Stimulated activated memory B cell treated with anti-CD40 and anti-IgM and Interleukin-4, amounts not matched to agents 10 μg/mL and 1 μg/mL and 100 μg/mL, for 72 hours (primary cell): Measurements from ENCODE around the gene SPTLC2.
"Not testable (repeated sequence)": the region's sequence is repeated elsewhere in the genome, so short reads cannot be mapped to it uniquely, and the experiment has no call there.

Experiments used
- ATAC-seq: fragments of 150-1000 bp; cut with Tn5 transposase; 2 replicates; pipeline ENCODE4 v1.10.0; 2021
- H3K27ac Mint-ChIP-seq: one replicate; pipeline ENCODE4 v1.8.0; 2022; ENCODE audit warnings: mild to moderate bottlenecking, mixed read lengths
- H3K27me3 Mint-ChIP-seq: one replicate; pipeline ENCODE4 v1.8.0; 2022; ENCODE audit warnings: mixed read lengths
- H3K36me3 Mint-ChIP-seq: one replicate; pipeline ENCODE4 v1.8.0; 2022; ENCODE audit warnings: mixed read lengths
- H3K4me1 Mint-ChIP-seq: one replicate; pipeline ENCODE4 v1.8.0; 2022; ENCODE audit warnings: mixed read lengths
- H3K4me3 Mint-ChIP-seq: one replicate; pipeline ENCODE4 v1.8.0; 2022; ENCODE audit warnings: mild to moderate bottlenecking, moderate library complexity, mixed read lengths
- H3K9me3 Mint-ChIP-seq: one replicate; pipeline ENCODE4 v1.8.0; 2022; ENCODE audit warnings: mixed read lengths

The SPTLC2 gene

DNA sequence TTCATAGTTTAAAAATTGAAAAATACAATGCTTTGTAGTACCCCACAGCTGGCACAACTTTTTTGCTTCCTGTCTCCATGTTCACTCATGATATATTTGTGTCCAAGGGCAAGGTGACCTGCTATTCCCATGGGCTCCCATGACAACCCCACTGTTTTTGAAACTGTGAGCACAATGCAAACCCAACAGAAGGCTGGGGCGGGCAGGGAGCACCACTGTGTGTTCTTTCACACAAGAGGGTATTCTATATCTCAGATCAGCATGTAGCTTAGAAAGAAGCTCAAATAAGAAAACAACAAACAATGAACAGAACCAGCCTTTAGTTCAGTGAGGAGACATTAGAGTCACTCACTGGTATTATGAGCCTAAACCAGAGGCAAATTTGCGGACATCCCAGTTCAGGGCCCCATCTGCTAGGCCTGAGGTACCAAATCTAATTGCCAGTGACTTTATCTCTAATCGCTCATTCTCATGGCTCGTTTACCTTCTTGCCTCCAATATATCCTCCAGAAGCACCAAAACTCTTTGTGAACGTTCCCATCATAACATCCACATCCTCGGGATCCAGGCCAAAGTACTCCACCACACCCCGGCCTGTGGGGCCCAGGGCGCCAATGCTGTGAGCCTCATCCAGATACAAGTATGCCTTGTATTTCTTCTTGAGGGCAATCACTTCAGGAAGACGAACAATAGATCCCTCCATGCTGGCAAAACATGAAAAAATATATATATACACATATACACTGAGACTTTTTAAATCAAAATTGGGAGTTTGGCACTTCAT is 61.4 kb downstream of the SPTLC2 start:
- Mint-ChIP-seq H3K4me1 (peaks cover 7% of the 10 kb centered on the region), H3K27ac (peak overlapping the region; percentile 53), H3K27me3 (no peaks in the 10 kb centered on the region), H3K4me3 (no peak overlapping the region), H3K9me3 (no peaks in the 10 kb centered on the region), H3K36me3 (peaks cover 38% of the 10 kb centered on the region)
- no peak for ATAC-seq

DNA sequence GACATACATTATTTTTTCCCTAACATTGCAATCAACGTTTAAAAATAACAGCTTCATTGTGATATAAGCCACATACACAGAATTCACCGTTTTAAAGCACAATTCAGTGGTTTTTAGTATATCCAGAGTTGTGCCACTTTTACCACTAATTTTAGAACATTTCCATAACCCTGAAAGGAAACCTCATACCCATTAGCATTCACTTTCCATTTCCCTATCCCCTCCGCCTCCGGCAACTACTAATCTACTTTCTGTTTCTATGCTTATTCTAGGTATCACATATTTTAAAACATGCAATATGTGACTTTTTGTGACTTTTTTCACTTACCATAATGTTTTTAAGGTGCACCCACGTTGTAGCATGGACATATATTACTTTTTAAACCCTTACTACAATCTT is 62.2 kb downstream of the SPTLC2 start:
- peaks cover 7% of the 10 kb centered on the region for H3K4me1 Mint-ChIP-seq

DNA sequence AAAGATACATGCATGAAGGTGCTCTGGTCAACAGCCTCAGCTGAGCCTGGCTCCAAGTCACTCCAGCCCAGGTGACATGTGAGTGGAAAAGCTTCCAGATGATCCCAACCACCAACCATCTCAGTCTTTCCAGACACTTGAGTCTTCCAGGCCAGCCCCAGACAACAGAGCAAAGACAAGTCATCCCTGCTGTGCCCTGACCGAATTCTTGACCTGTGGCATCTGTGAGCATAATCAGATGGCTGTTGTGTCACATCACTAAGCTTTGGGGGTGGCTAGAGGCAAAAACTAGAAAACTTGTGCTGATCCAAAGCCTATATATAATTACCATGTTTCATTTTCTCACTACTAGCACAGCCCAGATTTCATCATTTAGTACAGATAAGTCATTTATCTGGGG is 67.0 kb downstream of the SPTLC2 start:
- Mint-ChIP-seq H3K36me3 (peaks cover 43% of the 10 kb centered on the region), H3K4me3 (no peak overlapping the region), H3K27me3 (no peaks in the 10 kb centered on the region), H3K4me1 (peaks cover 5% of the 10 kb centered on the region), H3K27ac (no peak overlapping the region), H3K9me3 (no peaks in the 10 kb centered on the region)
- no peak for ATAC-seq

More for the DNA sequence above, 62.2 kb downstream of the SPTLC2 start:
- Mint-ChIP-seq H3K36me3 (peaks cover 38% of the 10 kb centered on the region), H3K9me3 (no peaks in the 10 kb centered on the region), H3K27me3 (no peaks in the 10 kb centered on the region), H3K27ac (peak overlapping the region; percentile 53), H3K4me3 (no peak overlapping the region)
- no peak for ATAC-seq

DNA sequence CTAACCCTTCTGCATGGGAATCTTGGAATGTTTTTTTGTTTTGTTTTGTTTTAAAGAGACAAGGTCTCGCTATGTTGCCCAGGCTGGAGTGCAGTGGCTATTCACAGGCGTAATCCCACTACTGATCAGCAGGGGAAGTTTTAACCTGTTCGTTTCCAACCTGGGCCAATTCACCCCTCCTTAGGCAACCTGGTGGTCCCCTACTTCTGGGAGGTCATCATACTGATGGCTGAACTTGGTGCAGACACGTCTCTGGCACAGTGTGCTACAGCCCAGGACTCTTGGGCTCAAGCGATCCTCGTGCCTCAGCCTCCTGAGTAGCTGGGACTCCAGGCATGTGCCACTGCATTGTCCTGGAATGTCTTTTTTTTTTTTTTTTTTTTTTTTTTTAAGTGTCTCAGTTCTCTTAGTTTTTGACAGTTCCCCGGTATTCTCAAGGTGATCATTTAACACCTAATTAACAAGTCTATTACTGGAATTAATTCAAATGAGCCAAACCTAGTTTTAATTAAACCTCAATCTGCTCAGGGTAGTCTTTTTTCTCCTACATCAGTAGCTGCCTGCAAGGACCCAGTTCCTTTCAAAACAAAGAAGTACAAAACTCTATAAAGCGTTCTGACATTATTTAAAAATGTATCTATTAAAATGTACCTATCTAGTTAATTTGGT is 68.8 kb downstream of the SPTLC2 start:
- H3K4me1 Mint-ChIP-seq, result peaks cover 11% of the 10 kb centered on the region
- ATAC-seq, result no peak
- H3K27me3 Mint-ChIP-seq, result no peaks in the 10 kb centered on the region
- no peak overlapping the region for H3K4me3 Mint-ChIP-seq
- no peaks in the 10 kb centered on the region for H3K9me3 Mint-ChIP-seq
- peaks cover 35% of the 10 kb centered on the region for H3K36me3 Mint-ChIP-seq
- H3K27ac Mint-ChIP-seq, result no peak overlapping the region

DNA sequence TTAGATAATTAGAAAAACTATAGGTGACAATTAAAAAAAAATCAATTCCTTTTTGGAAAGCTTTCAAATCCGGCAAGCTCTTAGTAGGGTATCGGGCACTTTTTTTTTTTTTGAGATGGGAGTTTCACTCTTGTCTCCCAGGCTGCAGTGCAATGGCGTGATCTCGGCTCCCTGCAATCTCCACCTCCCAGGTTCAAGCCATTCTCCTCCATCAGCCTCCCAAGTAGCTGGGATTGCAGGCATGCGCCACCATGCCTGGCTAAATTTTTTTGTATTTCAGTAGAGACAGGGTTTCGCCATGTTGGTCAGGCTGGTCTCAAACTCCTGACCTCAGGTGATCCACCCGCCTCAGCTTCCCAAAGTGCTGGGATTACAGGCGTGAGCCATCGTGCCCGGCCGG is 71.3 kb downstream of the SPTLC2 start:
- Mint-ChIP-seq H3K4me1 (peaks cover 24% of the 10 kb centered on the region), H3K27ac (peak overlapping the region; percentile 51), H3K36me3 (peaks cover 30% of the 10 kb centered on the region)
- ATAC-seq, H3K9me3 Mint-ChIP-seq, H3K27me3 Mint-ChIP-seq, H3K4me3 Mint-ChIP-seq: not testable (repeated sequence)

DNA sequence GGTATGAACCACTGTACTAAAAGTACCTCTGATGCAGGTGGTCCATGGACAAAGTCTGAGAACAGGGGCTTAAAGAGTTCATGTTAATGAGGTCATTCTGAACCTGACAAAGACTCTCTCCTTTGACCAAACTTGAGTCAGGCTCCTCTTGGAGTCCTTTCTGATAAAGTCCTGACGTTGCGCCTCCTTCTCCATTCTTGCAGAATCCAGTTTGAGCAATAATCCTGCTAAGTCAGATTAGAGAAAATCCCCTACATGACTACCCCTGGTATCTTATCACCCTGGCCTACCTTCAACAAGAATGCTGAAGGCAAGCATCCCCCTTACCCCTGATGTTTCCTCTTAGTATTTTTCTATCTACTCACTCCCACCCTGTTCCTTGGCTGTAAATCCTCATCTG is 71.9 kb downstream of the SPTLC2 start:
- H3K4me3 Mint-ChIP-seq, result no peak overlapping the region
- peaks cover 24% of the 10 kb centered on the region for H3K4me1 Mint-ChIP-seq
- peak overlapping the region; percentile 51 for H3K27ac Mint-ChIP-seq
- peaks cover 29% of the 10 kb centered on the region for H3K36me3 Mint-ChIP-seq
- no peaks in the 10 kb centered on the region for H3K9me3 Mint-ChIP-seq
- ATAC-seq, result no peak
- no peaks in the 10 kb centered on the region for H3K27me3 Mint-ChIP-seq

DNA sequence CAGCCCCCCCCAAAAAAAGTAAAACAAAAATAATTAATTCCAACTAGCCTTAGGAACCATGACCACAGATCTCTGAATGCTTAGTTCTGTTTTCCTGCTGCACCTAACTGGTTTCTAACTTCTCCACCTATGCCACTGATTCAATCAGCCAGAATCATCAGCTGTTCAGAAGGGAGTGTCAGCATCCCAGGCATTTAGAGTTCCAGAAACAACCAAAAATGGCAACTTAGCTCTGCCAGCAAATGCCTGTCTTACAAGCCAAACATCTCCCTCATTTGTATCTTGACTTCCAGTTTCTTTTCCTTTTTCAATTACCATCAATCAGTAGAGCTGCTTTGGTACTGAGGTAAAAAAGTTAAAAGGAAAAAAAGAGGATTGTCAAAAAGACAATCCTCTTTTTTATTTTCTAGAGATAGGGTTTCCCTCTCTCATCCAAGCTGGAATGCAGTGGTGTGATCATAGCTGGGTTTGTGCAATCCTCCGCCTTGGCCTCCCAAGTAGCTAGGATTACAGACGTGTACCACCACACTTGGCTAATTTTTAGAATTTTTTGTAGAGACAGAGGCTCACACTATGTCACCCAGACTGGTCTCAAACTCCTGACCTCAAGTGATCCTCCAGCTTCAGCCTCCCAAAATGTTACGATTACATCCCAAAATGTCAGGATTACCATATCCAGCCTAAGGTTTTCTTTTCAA is 72.7 kb downstream of the SPTLC2 start:
- Mint-ChIP-seq H3K36me3 (peaks cover 29% of the 10 kb centered on the region), H3K9me3 (no peaks in the 10 kb centered on the region), H3K27me3 (no peaks in the 10 kb centered on the region), H3K4me1 (peaks cover 24% of the 10 kb centered on the region), H3K4me3 (no peak overlapping the region), H3K27ac (no peak overlapping the region)
- no peak for ATAC-seq

DNA sequence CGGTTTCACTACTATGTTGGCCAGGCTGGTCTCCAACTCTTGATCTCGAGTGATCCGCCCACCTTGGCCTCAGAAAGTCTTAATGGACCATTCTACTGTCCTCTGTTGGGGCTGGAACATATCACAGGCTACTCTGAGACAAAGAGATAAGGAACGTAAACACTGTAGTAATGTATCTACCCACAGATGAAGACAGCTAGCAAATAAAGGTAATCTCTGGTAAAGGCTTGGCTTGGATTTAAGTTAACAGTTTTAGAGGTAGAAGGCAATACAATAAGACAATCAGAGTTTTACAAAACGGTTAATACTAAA is 73.2 kb downstream of the SPTLC2 start:
- Mint-ChIP-seq H3K27me3 (no peaks in the 10 kb centered on the region), H3K36me3 (peaks cover 24% of the 10 kb centered on the region), H3K4me3 (no peak overlapping the region), H3K9me3 (no peaks in the 10 kb centered on the region), H3K27ac (peak overlapping the region; percentile 78), H3K4me1 (peaks cover 24% of the 10 kb centered on the region)
- no peak for ATAC-seq

DNA sequence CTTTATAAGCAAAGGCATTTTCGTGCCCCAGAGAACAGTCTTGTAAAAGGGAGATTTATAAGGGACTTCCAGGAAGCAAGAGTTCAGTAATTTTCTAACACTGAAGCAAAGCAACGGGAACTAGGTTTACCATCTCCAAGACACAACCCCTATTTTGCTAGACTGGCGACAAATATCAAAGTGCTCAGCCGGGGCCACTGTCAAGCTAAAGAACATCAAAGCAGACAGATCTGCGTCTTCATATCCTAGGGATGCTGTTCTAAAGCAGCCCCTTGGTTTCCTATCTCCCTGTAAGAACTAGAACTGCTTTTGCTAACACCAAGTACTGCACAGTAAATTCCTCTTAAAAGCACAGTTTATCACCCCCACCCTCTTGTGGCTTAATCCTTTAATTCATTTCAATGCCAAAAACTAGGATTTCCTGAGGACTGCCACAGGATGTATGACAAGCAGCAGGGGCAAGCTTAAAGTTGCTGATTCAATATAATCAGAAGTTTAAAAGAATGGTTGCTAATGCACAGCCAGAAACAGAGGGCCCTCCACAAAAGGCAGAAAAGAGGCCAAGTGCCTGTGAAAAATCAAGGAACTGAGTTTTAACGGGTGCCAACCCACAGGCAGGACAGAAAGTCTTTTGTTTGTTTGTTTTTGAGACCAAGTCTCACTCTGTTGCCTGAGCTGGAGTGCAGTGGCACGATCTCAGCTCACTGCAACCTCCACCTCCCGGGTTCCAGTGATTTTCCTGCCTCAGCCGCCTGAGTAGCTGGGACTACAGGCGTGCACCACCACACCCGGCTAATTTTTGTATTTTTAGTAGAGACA is 73.8 kb downstream of the SPTLC2 start:
- Mint-ChIP-seq H3K27ac (peak overlapping the region; percentile 78), H3K9me3 (no peaks in the 10 kb centered on the region), H3K36me3 (peaks cover 29% of the 10 kb centered on the region), H3K4me1 (peaks cover 24% of the 10 kb centered on the region), H3K27me3 (no peaks in the 10 kb centered on the region), H3K4me3 (no peak overlapping the region)
- ATAC-seq, result peak; percentile 36

DNA sequence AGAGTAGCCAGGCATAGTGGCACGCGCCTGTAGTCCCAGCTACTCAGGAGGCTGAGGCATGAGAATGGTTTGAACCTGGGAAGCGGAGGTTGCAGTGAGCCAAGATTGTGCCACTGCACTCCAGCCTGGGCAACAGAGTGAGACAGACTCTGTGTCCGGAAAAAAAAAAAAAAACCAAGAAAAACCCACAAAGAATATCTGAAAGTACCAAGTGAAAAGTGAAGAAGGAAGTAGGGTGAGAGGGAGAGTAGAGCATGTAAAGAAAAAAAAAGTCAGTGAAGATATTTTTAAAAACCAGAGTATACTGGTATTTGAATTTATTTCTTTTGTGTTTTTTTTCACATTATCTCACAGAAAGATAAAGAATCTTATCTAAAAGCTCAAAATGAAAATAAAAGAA is 74.5 kb downstream of the SPTLC2 start:
- ATAC-seq, result peak; percentile 82
- peak overlapping the region; percentile 67 for H3K4me3 Mint-ChIP-seq
- peak overlapping the region; percentile 78 for H3K27ac Mint-ChIP-seq
- no peaks in the 10 kb centered on the region for H3K27me3 Mint-ChIP-seq
- H3K9me3 Mint-ChIP-seq, result no peaks in the 10 kb centered on the region
- H3K4me1 Mint-ChIP-seq, result peaks cover 24% of the 10 kb centered on the region
- peaks cover 30% of the 10 kb centered on the region for H3K36me3 Mint-ChIP-seq

DNA sequence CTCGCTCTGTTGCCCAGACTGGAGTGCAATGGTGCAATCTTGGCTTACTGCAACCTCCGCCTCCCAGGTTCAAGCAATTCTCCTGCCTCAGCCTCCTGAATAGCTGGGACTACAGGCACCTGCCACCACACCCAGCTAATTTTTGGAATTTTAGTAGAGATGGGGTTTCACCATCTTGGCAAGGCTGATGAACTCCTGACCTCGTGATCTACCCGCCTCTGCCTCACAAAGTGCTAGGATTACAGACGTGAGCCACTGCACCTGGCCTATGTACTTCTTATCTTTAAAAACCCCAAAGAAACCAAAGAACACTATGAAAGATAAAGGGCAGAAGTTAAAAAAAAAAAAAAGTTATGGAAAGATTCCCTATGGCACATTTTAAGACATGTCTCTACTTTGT is 79.5 kb downstream of the SPTLC2 start:
- H3K36me3 Mint-ChIP-seq, result peaks cover 37% of the 10 kb centered on the region
- H3K9me3 Mint-ChIP-seq, H3K4me3 Mint-ChIP-seq, H3K27ac Mint-ChIP-seq, H3K4me1 Mint-ChIP-seq, ATAC-seq, H3K27me3 Mint-ChIP-seq: not testable (repeated sequence)

DNA sequence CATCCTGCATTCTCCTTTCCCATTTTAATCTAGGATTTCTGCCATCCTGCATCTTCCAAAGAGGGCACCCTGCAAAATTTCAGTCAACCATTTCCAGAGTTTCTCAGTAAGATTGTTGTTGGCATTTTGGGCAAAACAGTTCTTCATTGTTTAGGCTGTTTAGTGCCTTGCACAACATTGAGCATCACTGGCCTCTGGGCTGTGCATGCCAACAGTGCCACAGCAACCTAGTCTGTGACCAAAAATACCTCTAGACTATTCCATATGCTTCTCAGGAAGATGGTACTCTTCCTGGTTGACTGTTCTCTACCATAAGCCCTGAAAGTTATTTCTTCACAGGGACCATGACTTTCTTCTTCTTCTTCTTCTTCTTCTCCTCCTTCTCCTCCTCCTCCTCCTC is 85.4 kb downstream of the SPTLC2 start:
- H3K27me3 Mint-ChIP-seq, result no peaks in the 10 kb centered on the region
- no peaks in the 10 kb centered on the region for H3K4me1 Mint-ChIP-seq
- no peak overlapping the region for H3K4me3 Mint-ChIP-seq
- ATAC-seq, result no peak
- H3K9me3 Mint-ChIP-seq, result no peaks in the 10 kb centered on the region
- no peak overlapping the region for H3K27ac Mint-ChIP-seq
- peaks cover 43% of the 10 kb centered on the region for H3K36me3 Mint-ChIP-seq

DNA sequence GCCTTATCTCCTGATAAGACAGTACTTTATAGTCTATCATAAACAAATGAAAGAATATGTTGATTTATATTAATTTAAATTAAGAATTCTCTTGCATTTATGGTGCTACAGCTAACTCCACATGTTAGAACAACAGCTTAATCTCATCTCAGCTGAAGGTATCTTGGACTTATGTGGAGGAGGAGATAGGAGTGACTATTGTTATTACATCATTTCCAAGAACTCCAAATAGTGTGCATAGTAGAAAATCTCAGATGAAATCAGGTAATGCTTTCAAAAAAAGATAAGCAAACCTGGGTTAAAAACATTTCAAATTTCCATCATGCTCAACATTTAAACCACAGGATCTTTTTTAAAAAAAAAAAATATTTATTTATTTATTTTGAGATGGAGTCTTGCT is 86.5 kb downstream of the SPTLC2 start:
- Mint-ChIP-seq H3K4me3 (no peak overlapping the region), H3K4me1 (no peaks in the 10 kb centered on the region), H3K9me3 (no peaks in the 10 kb centered on the region), H3K27ac (no peak overlapping the region), H3K36me3 (peaks cover 32% of the 10 kb centered on the region), H3K27me3 (no peaks in the 10 kb centered on the region)
- no peak for ATAC-seq

DNA sequence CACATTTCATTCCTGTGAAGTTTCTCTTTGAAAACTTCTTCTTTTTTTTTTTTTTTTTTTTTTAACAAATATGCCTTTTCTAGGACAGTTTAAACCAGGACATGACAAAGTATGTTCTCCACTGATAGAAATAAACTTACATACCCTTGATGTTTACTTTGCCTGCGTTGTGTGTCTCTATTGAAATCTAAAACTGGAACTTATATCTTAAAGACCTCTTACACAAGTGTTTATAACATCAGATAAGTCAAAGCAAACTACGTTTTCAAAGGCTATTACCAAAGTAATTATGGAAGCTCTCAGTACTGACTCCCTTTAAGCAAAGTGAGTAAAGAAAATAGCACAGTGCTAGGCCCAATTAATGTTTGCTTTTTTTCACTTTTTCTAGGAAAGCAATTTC is 87.2 kb downstream of the SPTLC2 start:
- Mint-ChIP-seq H3K27ac (no peak overlapping the region), H3K4me1 (no peaks in the 10 kb centered on the region), H3K36me3 (peaks cover 31% of the 10 kb centered on the region), H3K27me3 (no peaks in the 10 kb centered on the region), H3K4me3 (no peak overlapping the region), H3K9me3 (no peaks in the 10 kb centered on the region)
- no peak for ATAC-seq

DNA sequence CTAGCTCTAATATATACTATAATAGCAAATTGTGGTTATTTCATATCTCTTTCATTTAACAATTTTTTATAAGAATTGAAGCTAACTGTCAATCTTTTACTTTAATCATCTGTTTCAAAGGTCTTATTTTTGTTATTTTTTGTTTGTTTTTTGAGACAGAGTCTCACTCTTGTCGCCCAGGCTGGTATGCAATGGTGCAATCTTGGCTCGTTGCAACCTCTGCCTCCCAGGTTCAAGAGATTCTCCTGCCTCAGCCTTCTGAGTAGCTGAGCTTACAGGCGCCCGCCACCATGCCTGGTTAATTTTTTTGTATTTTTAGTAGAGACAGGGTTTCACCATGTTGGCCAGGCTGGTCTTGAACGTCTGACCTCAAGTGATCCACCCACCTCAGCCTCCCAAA is 87.7 kb downstream of the SPTLC2 start:
- not testable (repeated sequence) for H3K9me3 Mint-ChIP-seq, ATAC-seq, H3K27ac Mint-ChIP-seq, H3K4me3 Mint-ChIP-seq, H3K27me3 Mint-ChIP-seq, H3K4me1 Mint-ChIP-seq
- H3K36me3 Mint-ChIP-seq, result peaks cover 31% of the 10 kb centered on the region
